Dedifferentiated amniotic fluid mesenchymal stem cell (primary cell): ENCODE data around the gene PLRG1.
A peak's percentile ranks its signal among the peaks of the same experiment; 100 is the strongest.

ENCODE experiments used
- DNase-seq: peaks from one replicate; pipeline ENCODE4 v3.0.0-alpha.2; 2016; ENCODE audit errors: extremely low spot score

Gene PLRG1

GRCh38 chr4:154519214-154519613 lies 31.0 kb downstream of the PLRG1 start:
- no peak for DNase-seq

GRCh38 chr4:154517591-154517990 lies 32.6 kb downstream of the PLRG1 start:
- DNase-seq, result no peak

- no peak for DNase-seq
These were observed 33.7 kb downstream of the PLRG1 start for GRCh38 chr4:154516318-154517029.

- DNase-seq, result no peak
These were observed 38.2 kb downstream of the PLRG1 start for GRCh38 chr4:154511981-154512380.

- DNase-seq, result no peak
These were observed 38.7 kb downstream of the PLRG1 start for GRCh38 chr4:154511548-154511947.

- DNase-seq, result no peak
These were observed 43.0 kb downstream of the PLRG1 start for GRCh38 chr4:154507156-154507555.

- DNase-seq, result peak; percentile 52
These were observed 43.9 kb downstream of the PLRG1 start for GRCh38 chr4:154506253-154506652.

GRCh38 chr4:154503598-154503997 lies 46.6 kb downstream of the PLRG1 start:
- no peak for DNase-seq

- DNase-seq, result no peak
These were observed 48.1 kb downstream of the PLRG1 start for GRCh38 chr4:154502111-154502510.

- DNase-seq, result no peak
These were observed 52.3 kb downstream of the PLRG1 start for GRCh38 chr4:154497889-154498288.

- no peak for DNase-seq
These were observed 54.3 kb downstream of the PLRG1 start for GRCh38 chr4:154495867-154496266.

GRCh38 chr4:154492288-154492687 lies 57.9 kb downstream of the PLRG1 start:
- DNase-seq, result no peak

GRCh38 chr4:154491341-154492271 lies 58.6 kb downstream of the PLRG1 start, which contains the start of gene DCHS2:
TSS of gene DCHS2 (minus strand) at chr4:154491799. CDS start at chr4:154491355, 444 bp downstream.
- DNase-seq, result no peak

GRCh38 chr4:154490583-154491340 lies 59.4 kb downstream of the PLRG1 start:
- DNase-seq, result no peak

- no peak for DNase-seq
These were observed 60.0 kb downstream of the PLRG1 start for GRCh38 chr4:154490234-154490582.

GRCh38 chr4:154489558-154490233 lies 60.5 kb downstream of the PLRG1 start:
- no peak for DNase-seq

GRCh38 chr4:154487145-154487544 lies 63.1 kb downstream of the PLRG1 start:
- no peak for DNase-seq

- no peak for DNase-seq
These were observed 65.0 kb downstream of the PLRG1 start for GRCh38 chr4:154485127-154485773.
